A549 (cell line): ENCODE data around the gene NTHL1. TPM values are rescaled to one million over a fixed set of nuclear protein-coding genes. Genes with fewer than 3 reads are reported as not detected.

ENCODE experiments used
- ATAC-seq, 2 experiments: fragments of 200-7000 bp in 1 of 2; fragments of >200 bp in 1 of 2; cut with Nextera tagmentation in 1 of 2; cut with Tn5 transposase in 1 of 2; 3 replicates each; pipeline versions ENCODE4 v1.8.0 to v1.9.1; 2018 to 2020; ENCODE audit warnings: mild to moderate bottlenecking in 1 of 2, moderate library complexity in 1 of 2
- CTCF ChIA-PET: fragments of 300-600 bp; sonication (Branson Sonifier 250); formaldehyde crosslinking; extraction: SDS; loops from one replicate; lab custom pipeline; 2021; ENCODE audit warnings: antibody characterized with exemption, inconsistent platforms; lab: Yijun Ruan, JAX
- POLR2A ChIA-PET: fragments of 350-600 bp; formaldehyde crosslinking; extraction: SDS; loops from one replicate; lab custom pipeline; 2021; ENCODE audit warnings: antibody characterized with exemption, inconsistent platforms; lab: Yijun Ruan, JAX
- DNase-seq, 2 experiments: peaks; one replicate each; pipeline versions ENCODE4 v3.0.0 to v3.0.0-alpha.2; 2011 to 2016; ENCODE audit warnings: low read depth in 1 of 2, low spot score in 1 of 2
- FAIRE-seq: peaks from 2 replicates; lab custom pipeline; 2011; peaks lifted over from hg19 to GRCh38; lab: Jason Lieb, UNC
- H3K27ac ChIP-seq, 2 experiments: fragments of >200 bp; sonication (Bioruptor Twin); formaldehyde crosslinking; 3 replicates each; pipeline ENCODE4 v1.5.1; 2016 to 2017
- H3K4me1 ChIP-seq: fragments of >200 bp; sonication (Bioruptor Twin); formaldehyde crosslinking; 3 replicates; pipeline ENCODE4 v1.6.1; 2016
- H3K4me2 ChIP-seq: fragments of >200 bp; sonication (Bioruptor Twin); formaldehyde crosslinking; 3 replicates; pipeline ENCODE4 v1.6.1; 2016
- H3K4me3 ChIP-seq: fragments of >200 bp; sonication (Bioruptor Twin); formaldehyde crosslinking; 3 replicates; pipeline ENCODE4 v1.5.1; 2016
- H3K9me3 ChIP-seq: fragments of >200 bp; sonication (Bioruptor Twin); formaldehyde crosslinking; 3 replicates; pipeline ENCODE4 v1.6.1; 2016
- CBX2 ChIP-seq: fragments of 200-600 bp; sonication (generic); IDR thresholded peaks from 2 replicates; pipeline ENCODE4 v1.6.1; 2016; ENCODE audit warnings: low read depth, mild to moderate bottlenecking, borderline replicate concordance
- CEBPB ChIP-seq, 2 experiments: fragments of >200 bp in 1 of 2; sonication (Bioruptor Twin) in 1 of 2; formaldehyde crosslinking in 1 of 2; IDR thresholded peaks; 2 replicates each; pipeline ENCODE4 v1.6.1; 2012 to 2016
- EHMT2 ChIP-seq: fragments of 200-600 bp; sonication (generic); IDR thresholded peaks from 2 replicates; pipeline ENCODE4 v1.6.1; 2016; ENCODE audit warnings: antibody characterized with exemption, low read depth, mild to moderate bottlenecking, moderate library complexity
- EP300 ChIP-seq, 2 experiments: fragments of >200 bp; sonication (Bioruptor Twin); formaldehyde crosslinking; IDR thresholded peaks; 2 replicates in 1 of 2; 3 replicates in 1 of 2; pipeline ENCODE4 v1.6.1; 2016 to 2017
- ESRRA ChIP-seq: fragments of 150-350 bp; IDR thresholded peaks from 2 replicates; pipeline ENCODE4 v1.6.1; 2014; ENCODE audit warnings: mild to moderate bottlenecking, low read length, borderline replicate concordance
- FOSB ChIP-seq: fragments of 250-450 bp; sonication (Bioruptor Pico); IDR thresholded peaks from 2 replicates; pipeline ENCODE4 v1.5.0; 2020; ENCODE audit warnings: mild to moderate bottlenecking, moderate library complexity
- FOSL2 ChIP-seq, 2 experiments: fragments of 450-650 bp in 1 of 2; fragments of >200 bp in 1 of 2; sonication (Bioruptor Twin) in 1 of 2; formaldehyde crosslinking; IDR thresholded peaks; 2 replicates each; pipeline versions ENCODE4 v1.5.0 to v1.6.1; 2016 to 2020; ENCODE audit warnings: mild to moderate bottlenecking in 1 of 2, moderate library complexity in 1 of 2
- GATA3 ChIP-seq: IDR thresholded peaks from 2 replicates; pipeline ENCODE4 v1.6.1; 2012; ENCODE audit warnings: borderline replicate concordance
- HDAC2 ChIP-seq: fragments of 200-600 bp; sonication (generic); IDR thresholded peaks from 2 replicates; pipeline ENCODE4 v1.6.1; 2016
- HOXB5 ChIP-seq: fragments of 250-450 bp; sonication (Bioruptor Pico); IDR thresholded peaks from 2 replicates; pipeline ENCODE4 v1.5.0; 2020; ENCODE audit warnings: mild to moderate bottlenecking, moderate library complexity
- JUN ChIP-seq, 2 experiments: fragments of >200 bp; sonication (Bioruptor Twin); formaldehyde crosslinking; IDR thresholded peaks; 2 replicates in 1 of 2; 3 replicates in 1 of 2; pipeline ENCODE4 v1.6.1; 2016 to 2017
- JUNB ChIP-seq: fragments of >200 bp; sonication (Bioruptor Twin); formaldehyde crosslinking; IDR thresholded peaks from 2 replicates; pipeline ENCODE4 v1.6.1; 2016
- KDM1A ChIP-seq: fragments of 200-600 bp; sonication (generic); IDR thresholded peaks from 2 replicates; pipeline ENCODE4 v1.6.1; 2016; ENCODE audit warnings: low read depth, mild to moderate bottlenecking
- KDM5A ChIP-seq: fragments of 200-600 bp; sonication (generic); IDR thresholded peaks from 2 replicates; pipeline ENCODE4 v1.6.1; 2016; ENCODE audit warnings: antibody characterized with exemption, mild to moderate bottlenecking
- NPAS2 ChIP-seq: fragments of 250-450 bp; sonication (Bioruptor Pico); IDR thresholded peaks from 2 replicates; pipeline ENCODE4 v1.8.0; 2022; ENCODE audit warnings: mild to moderate bottlenecking, moderate library complexity, borderline replicate concordance
- PBX3 ChIP-seq: IDR thresholded peaks from 2 replicates; pipeline ENCODE4 v1.6.1; 2012
- PHF8 ChIP-seq: fragments of 200-600 bp; sonication (generic); IDR thresholded peaks from 2 replicates; pipeline ENCODE4 v1.6.1; 2016; ENCODE audit warnings: low read depth, mild to moderate bottlenecking, antibody characterized with exemption, moderate library complexity, borderline replicate concordance
- RAD21 ChIP-seq, 2 experiments: fragments of >200 bp in 1 of 2; sonication (Bioruptor Twin) in 1 of 2; formaldehyde crosslinking in 1 of 2; IDR thresholded peaks in 1 of 2; conservative IDR thresholded peaks in 1 of 2; 2 replicates in 1 of 2; 3 replicates in 1 of 2; pipeline ENCODE4 v1.6.1; 2012 to 2018; ENCODE audit warnings: inconsistent platforms in 1 of 2
- RCOR1 ChIP-seq: fragments of 150-350 bp; IDR thresholded peaks from 2 replicates; pipeline ENCODE4 v1.6.1; 2014; ENCODE audit warnings: antibody characterized with exemption, low read length, low read depth
- REST ChIP-seq: fragments of 200-600 bp; sonication (generic); IDR thresholded peaks from 2 replicates; pipeline ENCODE4 v1.6.1; 2016; ENCODE audit warnings: antibody characterized with exemption, mild to moderate bottlenecking, moderate library complexity
- RFX5 ChIP-seq: fragments of 450-650 bp; IDR thresholded peaks from 2 replicates; pipeline ENCODE4 v1.7.1; 2014; ENCODE audit warnings: antibody characterized with exemption, mild to moderate bottlenecking, moderate library complexity
- TP53 ChIP-seq: fragments of 250-450 bp; sonication (Bioruptor Pico); IDR thresholded peaks from 2 replicates; pipeline ENCODE4 v1.5.0; 2021; ENCODE audit warnings: mild to moderate bottlenecking, moderate library complexity
- ZC3H11A ChIP-seq: fragments of 450-650 bp; IDR thresholded peaks from 2 replicates; pipeline ENCODE4 v1.6.1; 2014; ENCODE audit warnings: antibody characterized with exemption, mild to moderate bottlenecking
- ZFP36 ChIP-seq: fragments of 450-650 bp; IDR thresholded peaks from 2 replicates; pipeline ENCODE4 v1.6.1; 2014; ENCODE audit warnings: borderline replicate concordance; ENCODE audit not compliant: partially characterized antibody
- ZNF302 ChIP-seq: fragments of 250-450 bp; sonication (Bioruptor Pico); IDR thresholded peaks from 2 replicates; pipeline ENCODE4 v1.9.0; 2021; ENCODE audit warnings: inconsistent platforms, mild to moderate bottlenecking, moderate library complexity
- ZSCAN20 ChIP-seq: fragments of 250-450 bp; sonication (Bioruptor Pico); IDR thresholded peaks from 2 replicates; pipeline ENCODE4 v1.8.0; 2022; ENCODE audit warnings: mild to moderate bottlenecking, moderate library complexity
- WGBS: methylation state at CpG from one replicate; pipeline ENCODE4 v1.1.6; 2017; ENCODE audit errors: missing lambda C conversion rate; 5-methylcytosine and 5-hydroxymethylcytosine counted together
- polyA plus RNA-seq, 4 experiments: library from polyadenylated mRNA; depleted of rRNA in 3 of 4; stranded (reverse); fragments of >200 nt; fragmentation: RNase III in 1 of 4; extraction: RNeasy Plus Mini Kit Qiagen cat#74134 plus additional on column Dnase treatment in 1 of 4; gene quantifications; 2 replicates in 3 of 4; 3 replicates in 1 of 4; pipeline ENCODE4 v1.2.3, GENCODE V29; 2011 to 2017
- TF ChIP-seq, protein P1 (sequence below): fragments of 150-350 bp; IDR thresholded peaks from 2 replicates; pipeline ENCODE4 v1.6.1; 2014; ENCODE audit warnings: low read depth, mild to moderate bottlenecking, low read length

Gene NTHL1
- polyA plus RNA-seq, 2 of the 4 experiments (the other 2 are of a cell fraction), result 28.8 to 42.3 TPM

DNA sequence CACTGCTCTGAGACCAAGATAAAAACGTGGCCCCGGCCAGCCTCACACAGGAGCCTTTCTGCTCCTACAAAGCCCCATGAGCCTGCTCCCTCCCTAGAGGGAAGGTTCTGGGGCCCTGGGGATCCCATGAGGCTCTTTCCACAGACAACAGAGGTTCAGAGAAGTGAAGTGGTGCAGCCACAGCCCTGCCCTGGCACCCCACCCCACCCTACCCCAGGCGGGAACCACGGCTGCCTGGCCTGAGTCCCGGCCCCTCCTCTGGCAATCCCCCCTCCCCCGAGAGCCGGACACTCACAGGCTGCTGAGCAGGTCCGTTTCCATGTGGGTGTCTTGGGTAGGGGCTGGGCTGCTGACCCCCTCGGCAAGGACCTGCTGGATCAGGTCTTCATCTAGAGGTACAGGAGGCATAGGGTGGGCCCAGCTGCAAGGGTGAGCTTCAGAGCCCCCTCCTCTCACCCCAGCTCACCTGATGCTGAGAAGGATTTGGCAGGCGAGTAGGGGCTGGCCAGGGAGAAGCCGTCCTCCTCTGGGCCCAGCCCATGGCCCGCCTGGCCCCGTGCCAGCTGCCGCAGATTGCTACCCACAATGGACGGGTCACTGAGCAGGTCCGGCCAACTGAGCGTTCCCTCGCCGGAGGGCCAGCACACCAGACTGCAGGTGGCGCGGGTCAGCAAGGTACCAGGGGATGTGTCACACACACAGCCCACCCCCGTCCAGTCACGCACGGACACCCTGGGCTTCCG, 49.4 kb upstream of the NTHL1 start:
- 97% methylated on average over 9 of the region's 25 CpGs for WGBS
- no peak for TF ChIP-seq CEBPB (IDR thresholded peaks at IDR 0.05)
- TF ChIP-seq ZC3H11A, result no peak
- no peak for TF ChIP-seq CBX2
- TF ChIP-seq ZNF302 (CRISPR knock-in tag), result no peak
- no peak for TF ChIP-seq KDM5A
- no peak for TF ChIP-seq ESRRA
- no peak for TF ChIP-seq JUNB
- no peak for TF ChIP-seq FOSL2 (IDR thresholded peaks at IDR 0.05)
- TF ChIP-seq FOSL2 (CRISPR knock-in tag; IDR thresholded peaks at IDR 0.05), result no peak
- no peak for TF ChIP-seq RFX5
- no peak for TF ChIP-seq FOSB (CRISPR knock-in tag)
- no peak for TF ChIP-seq PHF8
- no peak for TF ChIP-seq HOXB5
- TF ChIP-seq, protein P1, sequence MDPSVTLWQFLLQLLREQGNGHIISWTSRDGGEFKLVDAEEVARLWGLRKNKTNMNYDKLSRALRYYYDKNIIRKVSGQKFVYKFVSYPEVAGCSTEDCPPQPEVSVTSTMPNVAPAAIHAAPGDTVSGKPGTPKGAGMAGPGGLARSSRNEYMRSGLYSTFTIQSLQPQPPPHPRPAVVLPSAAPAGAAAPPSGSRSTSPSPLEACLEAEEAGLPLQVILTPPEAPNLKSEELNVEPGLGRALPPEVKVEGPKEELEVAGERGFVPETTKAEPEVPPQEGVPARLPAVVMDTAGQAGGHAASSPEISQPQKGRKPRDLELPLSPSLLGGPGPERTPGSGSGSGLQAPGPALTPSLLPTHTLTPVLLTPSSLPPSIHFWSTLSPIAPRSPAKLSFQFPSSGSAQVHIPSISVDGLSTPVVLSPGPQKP, result no peak
- no peak for TF ChIP-seq HDAC2
- Histone ChIP-seq H3K9me3 (no peaks in the 10 kb centered on the region), H3K27ac (no peak overlapping the region), H3K4me3 (no peak overlapping the region), H3K4me2 (no peak overlapping the region), H3K4me1 (no peaks in the 10 kb centered on the region)
- FAIRE-seq (no peak), ATAC-seq (no peak), DNase-seq (no peak)
- CTCF ChIA-PET, result interaction anchor here (0.6 kb wide), 1 partner anchor 321 kb away, joined by 3 read pairs; no protein-coding TSS in a partner anchor
- POLR2A ChIA-PET, result no interaction called here

- POLR2A ChIA-PET, result no interaction called here
- Histone ChIP-seq H3K4me2 (no peak overlapping the region), H3K4me1 (no peaks in the 10 kb centered on the region)
- ATAC-seq (no peak), FAIRE-seq (no peak)
- WGBS, result 94% methylated on average over 23 of the region's 23 CpGs
- TF ChIP-seq ZSCAN20, result no peak
- no peak for TF ChIP-seq RCOR1
- no peak for TF ChIP-seq RAD21 (conservative IDR thresholded peaks at IDR 0.05 in 1 of 2, IDR thresholded peaks at IDR 0.05 in 1 of 2)
- TF ChIP-seq NPAS2 (CRISPR knock-in tag), result no peak
- no peak for TF ChIP-seq PBX3
- no peak for TF ChIP-seq KDM1A
- TF ChIP-seq, all 56 proteins: peak for 0
- Histone ChIP-seq H3K27ac (no peak overlapping the region), H3K4me3 (no peak overlapping the region), H3K9me3 (no peaks in the 10 kb centered on the region)
- no peak for DNase-seq
- CTCF ChIA-PET, result no interaction called here
Observed at GRCh38 chr16:2095918-2096582, 48.4 kb upstream of the NTHL1 start.

GRCh38 chr16:2095315-2095853, 47.8 kb upstream of the NTHL1 start:
- H3K4me1 ChIP-seq, result no peaks in the 10 kb centered on the region
- ChIA-PET POLR2A (no interaction called here), CTCF (no interaction called here)
- WGBS, result 91% methylated on average over 26 of the region's 26 CpGs
- H3K9me3 ChIP-seq, result no peaks in the 10 kb centered on the region
- DNase-seq (no peak), ATAC-seq (no peak), FAIRE-seq (no peak)
- H3K27ac ChIP-seq, result no peak overlapping the region
- no peak overlapping the region for H3K4me3 ChIP-seq
- no peak overlapping the region for H3K4me2 ChIP-seq
- no peak for TF ChIP-seq REST
- TF ChIP-seq JUN (IDR thresholded peaks at IDR 0.05), result no peak
- no peak for TF ChIP-seq RCOR1
- TF ChIP-seq EP300 (IDR thresholded peaks at IDR 0.05), result no peak
- no peak for TF ChIP-seq GATA3
- TF ChIP-seq ZFP36, result no peak
- no peak for TF ChIP-seq EHMT2
- TF ChIP-seq ESRRA, result no peak
- no peak for TF ChIP-seq ZSCAN20
- no peak for TF ChIP-seq TP53
